Neural progenitor cell (in vitro differentiated cells): ENCODE measurements around the gene DOCK4. TPM values are rescaled to one million over a fixed set of nuclear protein-coding genes. Genes with fewer than 3 reads are reported as not detected.

Source experiments
- DNase-seq: peaks from one replicate; pipeline ENCODE4 v3.0.0-alpha.2; 2016; ENCODE audit warnings: low spot score
- H2AFZ ChIP-seq: fragments of 200-600 bp; sonication (generic); replicated peaks from 2 replicates; pipeline ENCODE4 v1.6.1; 2016; ENCODE audit warnings: antibody characterized with exemption
- H3F3A ChIP-seq: fragments of 200-600 bp; sonication (generic); 2 replicates; pipeline ENCODE4 v1.6.1; 2016; ENCODE audit warnings: antibody characterized with exemption, low read depth
- H3K27ac ChIP-seq: fragments of 200-600 bp; sonication (generic); 2 replicates; pipeline ENCODE4 v1.5.1; 2016; ENCODE audit warnings: mild to moderate bottlenecking
- H3K27me3 ChIP-seq: fragments of 200-600 bp; sonication (generic); 2 replicates; pipeline ENCODE4 v1.6.1; 2016; ENCODE audit warnings: mild to moderate bottlenecking, moderate library complexity
- H3K36me3 ChIP-seq: fragments of 200-600 bp; sonication (generic); 2 replicates; pipeline ENCODE4 v1.5.1; 2016
- H3K4me1 ChIP-seq: fragments of 200-600 bp; sonication (generic); 2 replicates; pipeline ENCODE4 v1.6.1; 2016; ENCODE audit warnings: mixed run types
- H3K4me2 ChIP-seq: fragments of 200-600 bp; sonication (generic); 2 replicates; pipeline ENCODE4 v1.6.1; 2016
- H3K4me3 ChIP-seq: fragments of 200-600 bp; sonication (generic); 2 replicates; pipeline ENCODE4 v1.5.1; 2016
- H3K79me2 ChIP-seq: fragments of 200-600 bp; sonication (generic); 2 replicates; pipeline ENCODE4 v1.6.1; 2016; ENCODE audit warnings: low read depth
- H3K9ac ChIP-seq: fragments of 200-600 bp; sonication (generic); 2 replicates; pipeline ENCODE4 v1.6.1; 2016
- H3K9me3 ChIP-seq: fragments of 200-600 bp; sonication (generic); 2 replicates; pipeline ENCODE4 v1.5.1; 2016; ENCODE audit warnings: low read depth
- H4K20me1 ChIP-seq: fragments of 200-600 bp; sonication (generic); 2 replicates; pipeline ENCODE4 v1.6.1; 2016; ENCODE audit warnings: low read depth
- H3K27ac Mint-ChIP-seq: 3 replicates; pipeline ENCODE4 v1.8.0; 2021; ENCODE audit warnings: mixed read lengths
- H3K27me3 Mint-ChIP-seq: 2 replicates; pipeline ENCODE4 v1.8.0; 2022; ENCODE audit warnings: low read depth, mild to moderate bottlenecking, inconsistent platforms, moderate library complexity, mixed read lengths; ENCODE audit not compliant: insufficient read depth
- H3K36me3 Mint-ChIP-seq: 3 replicates; pipeline ENCODE4 v1.8.0; 2021; ENCODE audit warnings: mixed read lengths
- H3K4me1 Mint-ChIP-seq: 3 replicates; pipeline ENCODE4 v1.8.0; 2021; ENCODE audit warnings: mixed read lengths
- H3K4me3 Mint-ChIP-seq: 3 replicates; pipeline ENCODE4 v1.8.0; 2021; ENCODE audit warnings: mild to moderate bottlenecking, moderate library complexity, mixed read lengths
- H3K9me3 Mint-ChIP-seq: 3 replicates; pipeline ENCODE4 v1.8.0; 2020; ENCODE audit warnings: mixed read lengths
- EZH2 ChIP-seq: fragments of 200-600 bp; sonication (generic); IDR thresholded peaks from 2 replicates; pipeline ENCODE4 v1.6.1; 2017; ENCODE audit warnings: antibody characterized with exemption, mild to moderate bottlenecking, moderate library complexity
- EZH2phosphoT487 ChIP-seq: fragments of 200-600 bp; sonication (generic); IDR thresholded peaks from 2 replicates; pipeline ENCODE4 v1.6.1; 2017; ENCODE audit warnings: antibody characterized with exemption
- total RNA-seq: library from RNA; depleted of rRNA; stranded (reverse); fragments of >200 nt; gene quantifications from 2 replicates; pipeline ENCODE4 v1.2.3, GENCODE V29; 2015; ENCODE audit warnings: low replicate concordance
- TF ChIP-seq, protein P1 (sequence below): fragments of 200-600 bp; sonication (generic); IDR thresholded peaks from 2 replicates; pipeline ENCODE4 v1.5.1; 2017; ENCODE audit warnings: antibody characterized with exemption, mild to moderate bottlenecking

The DOCK4 gene
- total RNA-seq, 1 donor from 2014 or later = 11.4 TPM

DNA sequence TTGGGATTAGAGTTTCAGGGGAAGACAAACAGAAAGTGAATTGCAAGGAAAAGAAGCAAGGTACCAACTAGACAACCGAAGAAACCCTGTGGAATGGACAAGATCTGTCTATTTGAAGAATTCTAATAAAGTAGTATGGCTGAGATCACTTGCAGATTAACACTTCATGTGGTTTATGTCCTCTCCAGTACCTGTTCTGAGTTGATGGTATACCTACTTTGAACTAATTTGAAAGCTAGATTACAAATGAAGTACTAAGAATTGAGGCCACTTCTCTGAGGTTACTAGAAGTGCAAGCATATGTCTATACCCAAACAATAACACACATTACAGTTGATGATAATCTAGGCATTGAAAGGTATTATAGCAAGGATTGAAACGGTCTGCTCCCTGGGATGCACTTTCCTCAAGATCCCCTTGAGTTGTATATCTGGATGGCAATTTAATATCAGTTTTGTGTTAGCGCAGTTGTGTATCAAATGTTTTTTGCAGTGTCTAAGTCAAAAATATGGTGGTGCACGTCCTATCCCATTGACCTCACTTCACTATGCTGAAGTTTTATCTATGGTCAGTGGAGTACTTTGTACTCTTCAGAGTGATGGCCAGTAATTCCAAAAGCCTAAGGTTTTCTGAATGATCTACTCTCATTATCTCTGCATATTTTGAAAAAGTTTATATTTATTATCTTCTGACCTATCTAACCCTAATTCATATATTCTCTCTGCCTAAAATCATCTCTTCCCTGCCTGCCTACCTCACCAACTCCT lies 26.2 kb upstream of the DOCK4 start:
- peaks cover 2% of the 10 kb centered on the region for H3K27me3 Mint-ChIP-seq
- Histone ChIP-seq H4K20me1 (no peaks in the 10 kb centered on the region), H2AFZ (no peak overlapping the region), H3K27me3 (no peaks in the 10 kb centered on the region), H3K4me3 (no peak overlapping the region), H3K4me1 (no peaks in the 10 kb centered on the region), H3K79me2 (peaks cover 51% of the 10 kb centered on the region), H3K9me3 (no peaks in the 10 kb centered on the region), H3K27ac (no peak overlapping the region), H3F3A (no peaks in the 10 kb centered on the region), H3K36me3 (no peaks in the 10 kb centered on the region), H3K4me2 (no peak overlapping the region), H3K9ac (no peak overlapping the region)
- DNase-seq = no peak
- H3K27ac Mint-ChIP-seq = no peak overlapping the region
- H3K36me3 Mint-ChIP-seq = peaks cover 4% of the 10 kb centered on the region
- no peaks in the 10 kb centered on the region for H3K9me3 Mint-ChIP-seq
- no peaks in the 10 kb centered on the region for H3K4me1 Mint-ChIP-seq
- TF ChIP-seq EZH2 (no peak), EZH2phosphoT487 (no peak)
- TF ChIP-seq, protein P1, sequence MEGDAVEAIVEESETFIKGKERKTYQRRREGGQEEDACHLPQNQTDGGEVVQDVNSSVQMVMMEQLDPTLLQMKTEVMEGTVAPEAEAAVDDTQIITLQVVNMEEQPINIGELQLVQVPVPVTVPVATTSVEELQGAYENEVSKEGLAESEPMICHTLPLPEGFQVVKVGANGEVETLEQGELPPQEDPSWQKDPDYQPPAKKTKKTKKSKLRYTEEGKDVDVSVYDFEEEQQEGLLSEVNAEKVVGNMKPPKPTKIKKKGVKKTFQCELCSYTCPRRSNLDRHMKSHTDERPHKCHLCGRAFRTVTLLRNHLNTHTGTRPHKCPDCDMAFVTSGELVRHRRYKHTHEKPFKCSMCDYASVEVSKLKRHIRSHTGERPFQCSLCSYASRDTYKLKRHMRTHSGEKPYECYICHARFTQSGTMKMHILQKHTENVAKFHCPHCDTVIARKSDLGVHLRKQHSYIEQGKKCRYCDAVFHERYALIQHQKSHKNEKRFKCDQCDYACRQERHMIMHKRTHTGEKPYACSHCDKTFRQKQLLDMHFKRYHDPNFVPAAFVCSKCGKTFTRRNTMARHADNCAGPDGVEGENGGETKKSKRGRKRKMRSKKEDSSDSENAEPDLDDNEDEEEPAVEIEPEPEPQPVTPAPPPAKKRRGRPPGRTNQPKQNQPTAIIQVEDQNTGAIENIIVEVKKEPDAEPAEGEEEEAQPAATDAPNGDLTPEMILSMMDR = no peak
- no peak overlapping the region for H3K4me3 Mint-ChIP-seq

DNA sequence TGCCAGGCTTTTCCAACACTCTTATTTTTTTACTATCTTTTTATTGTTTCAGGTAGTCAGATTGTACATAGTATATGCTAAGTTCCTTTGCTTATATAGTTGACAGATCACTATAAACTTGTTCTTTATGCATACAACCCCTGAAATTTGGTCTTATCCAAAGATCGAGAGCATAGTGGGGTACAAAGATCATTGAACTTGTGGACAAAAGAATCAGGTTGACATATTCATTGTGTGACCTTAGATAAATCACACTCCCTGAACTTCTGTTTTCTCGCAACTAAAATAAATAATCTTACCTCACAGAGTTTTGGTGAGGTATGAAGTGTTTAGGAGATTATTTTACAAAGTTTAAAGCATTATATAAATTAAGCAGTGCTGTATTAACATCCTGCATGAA lies 22.4 kb upstream of the DOCK4 start:
- no peak for DNase-seq
- H3K4me1 Mint-ChIP-seq = no peaks in the 10 kb centered on the region
- H3K27ac Mint-ChIP-seq = no peak overlapping the region
- H3K4me2 ChIP-seq = no peak overlapping the region
- peaks cover 9% of the 10 kb centered on the region for H3K36me3 Mint-ChIP-seq
- peaks cover 3% of the 10 kb centered on the region for H4K20me1 ChIP-seq
- TF ChIP-seq, protein P1 = no peak
- no peak for TF ChIP-seq EZH2phosphoT487
- no peak for TF ChIP-seq EZH2
- H3K27me3 Mint-ChIP-seq = peaks cover 2% of the 10 kb centered on the region
- no peaks in the 10 kb centered on the region for H3F3A ChIP-seq
- H3K9me3 Mint-ChIP-seq = peaks cover 3% of the 10 kb centered on the region
- peaks cover 51% of the 10 kb centered on the region for H3K79me2 ChIP-seq
- H3K4me1 ChIP-seq = no peaks in the 10 kb centered on the region
- no peak overlapping the region for H3K4me3 Mint-ChIP-seq
- H2AFZ ChIP-seq = no peak overlapping the region
- no peak overlapping the region for H3K4me3 ChIP-seq
- H3K27me3 ChIP-seq = no peaks in the 10 kb centered on the region
- no peak overlapping the region for H3K9ac ChIP-seq
- no peaks in the 10 kb centered on the region for H3K9me3 ChIP-seq
- no peak overlapping the region for H3K27ac ChIP-seq
- no peaks in the 10 kb centered on the region for H3K36me3 ChIP-seq

DNA sequence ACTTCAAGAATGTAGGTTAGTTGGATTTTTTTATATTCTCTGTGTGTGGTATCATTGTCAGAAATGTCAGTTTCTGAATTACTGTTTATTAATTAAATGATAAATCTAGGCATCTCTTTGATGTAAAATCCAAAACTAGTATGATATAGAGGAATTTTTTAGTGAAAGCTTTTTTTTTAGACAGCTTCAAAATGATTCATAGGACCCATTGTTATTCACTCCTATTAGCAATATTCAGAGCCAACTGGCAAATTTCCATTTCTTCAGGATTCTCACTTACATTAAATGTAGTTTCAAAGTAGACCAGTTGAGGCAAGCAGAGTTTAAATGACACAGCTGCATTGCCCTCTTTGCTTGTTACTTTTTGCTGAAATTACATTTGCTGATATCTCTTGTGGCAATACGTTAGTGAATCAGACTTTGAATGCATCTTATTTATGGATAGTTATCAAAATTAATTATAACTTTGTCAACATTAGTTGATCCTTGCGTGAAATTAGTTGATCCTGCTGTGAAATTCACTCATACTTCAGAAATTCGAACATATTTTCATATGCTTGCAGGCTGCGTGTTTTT lies 20.6 kb upstream of the DOCK4 start:
- Mint-ChIP-seq H3K27me3 (peaks cover 2% of the 10 kb centered on the region), H3K9me3 (peaks cover 15% of the 10 kb centered on the region), H3K36me3 (peaks cover 11% of the 10 kb centered on the region), H3K4me1 (no peaks in the 10 kb centered on the region), H3K27ac (no peak overlapping the region), H3K4me3 (no peak overlapping the region)
- Histone ChIP-seq H3K27me3 (no peaks in the 10 kb centered on the region), H3K9ac (no peak overlapping the region), H3K36me3 (no peaks in the 10 kb centered on the region), H3K27ac (no peak overlapping the region), H2AFZ (no peak overlapping the region), H3F3A (no peaks in the 10 kb centered on the region), H3K4me3 (no peak overlapping the region), H3K79me2 (peaks cover 56% of the 10 kb centered on the region), H4K20me1 (peaks cover 3% of the 10 kb centered on the region), H3K4me1 (no peaks in the 10 kb centered on the region), H3K4me2 (no peak overlapping the region), H3K9me3 (no peaks in the 10 kb centered on the region)
- no peak for DNase-seq
- TF ChIP-seq EZH2 (no peak), EZH2phosphoT487 (no peak)
- TF ChIP-seq, protein P1 = no peak
